K562 (cell line): ENCODE data around the gene MRM3. TPM values are rescaled to one million over a fixed set of nuclear protein-coding genes. Genes with fewer than 3 reads are reported as not detected.

Experiments
- ATAC-seq: fragments of 200-7000 bp; cut with Tn5 transposase; 3 replicates; pipeline ENCODE4 v1.9.1; 2020; ENCODE audit warnings: moderate library complexity
- BruUV-seq: library from RNA; stranded (reverse); fragments of 400-500 nt; replicated peaks from 2 replicates; lab custom pipeline; 2021; lab: Mats Ljungman, UMichigan
- CTCF ChIA-PET: fragments of 300-600 bp; formaldehyde crosslinking; extraction: SDS; loops from one replicate; lab custom pipeline; 2021; ENCODE audit warnings: low intra/inter-chr PET ratio; lab: Yijun Ruan, JAX
- POLR2A ChIA-PET: fragments of 300-600, 350-650 bp; sonication (Branson Sonifier 250); formaldehyde crosslinking; extraction: SDS; loops from one replicate; lab custom pipeline; 2021; ENCODE audit warnings: antibody characterized with exemption, inconsistent platforms; lab: Yijun Ruan, JAX
- DNase-seq, 4 experiments: peaks; one replicate each; pipeline versions ENCODE4 v3.0.0 to v3.0.0-alpha.2; 2011 to 2018; ENCODE audit warnings: low spot score in 3 of 4, mixed read lengths in 3 of 4; ENCODE audit errors: extremely low read depth in 1 of 4
- FAIRE-seq: peaks from 2 replicates; lab custom pipeline; 2011; peaks lifted over from hg19 to GRCh38; lab: Jason Lieb, UNC
- H2AFZ ChIP-seq: 2 replicates; pipeline ENCODE4 v1.6.0; 2011; ENCODE audit warnings: low read depth, low read length, control low read depth, inconsistent platforms
- H3K27ac ChIP-seq: fragments of 200-600 bp; 3 replicates; pipeline ENCODE4 v1.8.0; 2011; ENCODE audit warnings: low read depth, mild to moderate bottlenecking, control low read depth, inconsistent platforms, low read length, moderate library complexity, mixed read lengths; ENCODE audit errors: extremely low read depth
- H3K27me3 ChIP-seq, 2 experiments: fragments of 300-600 bp in 1 of 2; 2 replicates in 1 of 2; 3 replicates in 1 of 2; pipeline versions ENCODE4 v1.6.0 to v1.8.0; 2011; ENCODE audit warnings: inconsistent platforms in 2 of 2, low read length in 2 of 2, mild to moderate bottlenecking in 1 of 2, mixed read lengths in 1 of 2, moderate library complexity in 1 of 2; ENCODE audit not compliant: control insufficient read depth in 2 of 2, insufficient read depth in 2 of 2
- H3K36me3 ChIP-seq: fragments of 300-600 bp; 3 replicates; pipeline ENCODE4 v1.8.0; 2011; ENCODE audit warnings: mild to moderate bottlenecking, low read length, inconsistent platforms; ENCODE audit not compliant: control insufficient read depth, insufficient read depth
- H3K4me1 ChIP-seq, 2 experiments: fragments of 200-600 bp in 1 of 2; replicated peaks in 1 of 2; 2 replicates in 1 of 2; 3 replicates in 1 of 2; pipeline versions ENCODE4 v1.5.1 to v1.8.0; 2011; ENCODE audit warnings: inconsistent platforms in 2 of 2, low read length in 2 of 2, mild to moderate bottlenecking in 1 of 2, mixed read lengths in 1 of 2, moderate library complexity in 1 of 2; ENCODE audit not compliant: control insufficient read depth in 2 of 2, insufficient read depth in 2 of 2
- H3K4me2 ChIP-seq: 2 replicates; pipeline ENCODE4 v1.6.1; 2011; ENCODE audit warnings: low read length, control low read depth, inconsistent platforms, mixed read lengths; ENCODE audit not compliant: insufficient read depth
- H3K4me3 ChIP-seq: fragments of 200-600 bp; sonication (generic), shearing (Covaris generic); 2 replicates; pipeline ENCODE4 v1.5.1; 2016; ENCODE audit warnings: control low read depth, inconsistent platforms
- H3K79me2 ChIP-seq: fragments of 200-600 bp; 3 replicates; pipeline ENCODE4 v1.8.0; 2011; ENCODE audit warnings: low read length, inconsistent platforms; ENCODE audit not compliant: control insufficient read depth, insufficient read depth
- H3K9ac ChIP-seq, 2 experiments: 2 replicates each; pipeline versions ENCODE4 v1.6.0 to v1.6.1; 2011; ENCODE audit warnings: low read depth in 2 of 2, low read length in 2 of 2, control low read depth in 1 of 2, inconsistent platforms in 1 of 2, mild to moderate bottlenecking in 1 of 2, mixed read lengths in 1 of 2; ENCODE audit not compliant: insufficient read depth in 1 of 2
- H3K9me1 ChIP-seq: one replicate; pipeline ENCODE4 v1.6.0; 2011; ENCODE audit warnings: inconsistent platforms, mild to moderate bottlenecking, low read length, moderate library complexity; ENCODE audit not compliant: control insufficient read depth, insufficient read depth
- H3K9me3 ChIP-seq: replicated peaks from 2 replicates; pipeline ENCODE4 v1.5.1; 2011; ENCODE audit warnings: low read depth, low read length, inconsistent platforms; ENCODE audit not compliant: control insufficient read depth, insufficient read depth
- H4K20me1 ChIP-seq: replicated peaks from 2 replicates; pipeline ENCODE4 v1.6.1; 2011; ENCODE audit warnings: low read length, inconsistent platforms, mixed read lengths; ENCODE audit not compliant: control insufficient read depth, insufficient read depth
- ELK3 ChIP-seq: fragments of 450-650 bp; formaldehyde crosslinking; IDR thresholded peaks from 2 replicates; pipeline ENCODE4 v1.4.0; 2020; ENCODE audit warnings: mild to moderate bottlenecking
- MAFK ChIP-seq: IDR thresholded peaks from 2 replicates; pipeline ENCODE4 v1.6.1; 2011; ENCODE audit warnings: low read length, improper control_type of control experiment
- PHF8 ChIP-seq: fragments of 200-600 bp; sonication (generic); IDR thresholded peaks from 2 replicates; pipeline ENCODE4 v1.6.1; 2012; ENCODE audit warnings: mixed run types, mild to moderate bottlenecking, inconsistent platforms, low read length, moderate library complexity, borderline replicate concordance
- SAFB ChIP-seq: fragments of 200-400 bp; formaldehyde crosslinking; IDR thresholded peaks from 2 replicates; pipeline ENCODE4 v1.6.1; 2017; ENCODE audit warnings: low read depth, low read length, borderline replicate concordance
- SP1 ChIP-seq: sonication (generic); formaldehyde crosslinking; IDR thresholded peaks from 2 replicates; pipeline ENCODE4 v1.8.1; 2022; ENCODE audit warnings: mild to moderate bottlenecking, missing genetic modification reagents
- ZKSCAN8 ChIP-seq: fragments of 200-800 bp; sonication (Bioruptor generic); IDR thresholded peaks from 2 replicates; pipeline ENCODE4 v1.6.1; 2016; ENCODE audit warnings: missing genetic modification characterization, missing compliant biosample characterization
- ZNF239 ChIP-seq: fragments of 250-450 bp; sonication (Bioruptor Pico); IDR thresholded peaks from 2 replicates; pipeline ENCODE4 v1.4.0; 2020; ENCODE audit warnings: mild to moderate bottlenecking
- WGBS: fragments of 100-300 bp; shearing (Covaris generic); methylation state at CpG from one replicate; pipeline ENCODE4 v1.1.6; 2016; ENCODE audit warnings: low coverage, mixed read lengths; ENCODE audit not compliant: insufficient coverage; ENCODE audit errors: missing lambda C conversion rate; 5-methylcytosine and 5-hydroxymethylcytosine counted together
- in situ Hi-C: fragments of 300-500 bp; cut with MboI; formaldehyde crosslinking; loops from 4 replicates; pipeline ENCODE4 v1.15.0; 2018; ENCODE audit warnings: inconsistent platforms, mixed read lengths
- intact Hi-C: fragments of 100-400 bp; cut with micrococcal nuclease; formaldehyde crosslinking; loops from 2 replicates; pipeline ENCODE4 v1.14.2; 2022
- polyA plus RNA-seq, 8 experiments: library from polyadenylated mRNA; depleted of rRNA in 4 of 8; stranded (reverse) in 5 of 8; unstranded in 3 of 8; fragments of >200 nt; fragmentation: Nextera tagmentation in 2 of 8; fragmentation: Illumina TruSeq in 1 of 8; extraction: Ambion mirVana in 2 of 8; extraction: Trizol in 1 of 8; gene quantifications; 2 replicates each; pipeline versions ENCODE4 v1.2.1 to v1.2.3, GENCODE V29; 2011 to 2014; ENCODE audit warnings: inconsistent platforms in 1 of 8, missing spikeins in 1 of 8
- total RNA-seq, 7 experiments: library from RNA; depleted of rRNA in 6 of 7; stranded (reverse); fragments of >200 nt in 6 of 7; fragmentation: Illumina TruSeq in 2 of 7; extraction: Trizol in 2 of 7; gene quantifications; 2 replicates each; pipeline versions ENCODE4 v1.2.1 to v1.2.3, GENCODE V29; 2011 to 2021; ENCODE audit warnings: low replicate concordance in 1 of 7
- TF ChIP-seq, protein P1 (sequence below): conservative IDR thresholded peaks from 2 replicates; pipeline ENCODE4 v1.6.1; 2011; ENCODE audit warnings: low read depth, mild to moderate bottlenecking, low read length; ENCODE audit not compliant: control insufficient read depth
- TF ChIP-seq, protein P2 (sequence below): fragments of 200-400 bp; formaldehyde crosslinking; IDR thresholded peaks from 2 replicates; pipeline ENCODE4 v1.6.1; 2017; ENCODE audit warnings: mild to moderate bottlenecking, low read depth, low read length, moderate library complexity

Gene MRM3
- total and polyA plus RNA-seq, 9 of the 15 experiments (the other 6 are each of a cell fraction or from before 2014, with no cell fraction given), result 2.4 to 24.8 (median 18.3) TPM

GRCh38 chr17:791829-792228 lies 9.7 kb downstream of the MRM3 start:
- no peaks in the 10 kb centered on the region for H3K9me3 ChIP-seq
- no peak overlapping the region for H2AFZ ChIP-seq
- no peak overlapping the region for H3K27ac ChIP-seq
- intact Hi-C loops, result no loop called here
- H4K20me1 ChIP-seq, result 0 out of 2 replicates have a peak, but pooled peaks cover 3% of the 10 kb centered on the region
- ATAC-seq (no peak), FAIRE-seq (no peak), DNase-seq (no peak)
- H3K9me1 ChIP-seq, result no peaks in the 10 kb centered on the region
- 94% methylated on average over 9 of the region's 19 CpGs for WGBS
- no peaks in the 10 kb centered on the region for H3K79me2 ChIP-seq
- H3K4me1 ChIP-seq, result peaks cover 0 to 4% of the 10 kb centered on the region in 2 experiments; a peak in 1 of 5 replicates
- in situ Hi-C loops, result loop anchor here (5.0 kb wide), 1 partner anchor 265 kb away; no protein-coding TSS in a partner anchor
- H3K4me2 ChIP-seq, result no peak overlapping the region
- no peak for TF ChIP-seq SP1 (CRISPR knock-in tag)
- no peak for TF ChIP-seq SAFB
- no peak for TF ChIP-seq ZKSCAN8
- TF ChIP-seq MAFK, result no peak
- TF ChIP-seq, protein P1, sequence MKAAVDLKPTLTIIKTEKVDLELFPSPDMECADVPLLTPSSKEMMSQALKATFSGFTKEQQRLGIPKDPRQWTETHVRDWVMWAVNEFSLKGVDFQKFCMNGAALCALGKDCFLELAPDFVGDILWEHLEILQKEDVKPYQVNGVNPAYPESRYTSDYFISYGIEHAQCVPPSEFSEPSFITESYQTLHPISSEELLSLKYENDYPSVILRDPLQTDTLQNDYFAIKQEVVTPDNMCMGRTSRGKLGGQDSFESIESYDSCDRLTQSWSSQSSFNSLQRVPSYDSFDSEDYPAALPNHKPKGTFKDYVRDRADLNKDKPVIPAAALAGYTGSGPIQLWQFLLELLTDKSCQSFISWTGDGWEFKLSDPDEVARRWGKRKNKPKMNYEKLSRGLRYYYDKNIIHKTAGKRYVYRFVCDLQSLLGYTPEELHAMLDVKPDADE, result no peak
- TF ChIP-seq, protein P2, sequence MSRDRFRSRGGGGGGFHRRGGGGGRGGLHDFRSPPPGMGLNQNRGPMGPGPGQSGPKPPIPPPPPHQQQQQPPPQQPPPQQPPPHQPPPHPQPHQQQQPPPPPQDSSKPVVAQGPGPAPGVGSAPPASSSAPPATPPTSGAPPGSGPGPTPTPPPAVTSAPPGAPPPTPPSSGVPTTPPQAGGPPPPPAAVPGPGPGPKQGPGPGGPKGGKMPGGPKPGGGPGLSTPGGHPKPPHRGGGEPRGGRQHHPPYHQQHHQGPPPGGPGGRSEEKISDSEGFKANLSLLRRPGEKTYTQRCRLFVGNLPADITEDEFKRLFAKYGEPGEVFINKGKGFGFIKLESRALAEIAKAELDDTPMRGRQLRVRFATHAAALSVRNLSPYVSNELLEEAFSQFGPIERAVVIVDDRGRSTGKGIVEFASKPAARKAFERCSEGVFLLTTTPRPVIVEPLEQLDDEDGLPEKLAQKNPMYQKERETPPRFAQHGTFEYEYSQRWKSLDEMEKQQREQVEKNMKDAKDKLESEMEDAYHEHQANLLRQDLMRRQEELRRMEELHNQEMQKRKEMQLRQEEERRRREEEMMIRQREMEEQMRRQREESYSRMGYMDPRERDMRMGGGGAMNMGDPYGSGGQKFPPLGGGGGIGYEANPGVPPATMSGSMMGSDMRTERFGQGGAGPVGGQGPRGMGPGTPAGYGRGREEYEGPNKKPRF, result no peak
- no peak for TF ChIP-seq ZNF239 (CRISPR knock-in tag)
- TF ChIP-seq PHF8, result no peak
- no peak for TF ChIP-seq ELK3 (CRISPR knock-in tag)
- H3K36me3 ChIP-seq, result peaks cover 50% of the 10 kb centered on the region; the same call in 2 of the 3 replicates
- H3K9ac ChIP-seq, result no peak overlapping the region
- no peak overlapping the region for H3K4me3 ChIP-seq
- ChIA-PET POLR2A (interaction anchor here (0.7 to 1.2 kb wide), 3 partner anchors 10 to 380 kb away, joined by 3 to 9 read pairs (median 3); partner anchors contain the start of genes GLOD4 and MRM3), CTCF (interaction anchor here (0.7 kb wide), 1 partner anchor 208 kb away, joined by 3 read pairs; no protein-coding TSS in a partner anchor)
- no peaks in the 10 kb centered on the region for H3K27me3 ChIP-seq
- BruUV-seq, result no TSS peak
